ENCODE data around the gene KRT5. TPM values are rescaled to one million over a fixed set of nuclear protein-coding genes. Genes with fewer than 3 reads are reported as not detected.
A peak's percentile ranks its signal among the peaks of the same experiment; 100 is the strongest.
"Not testable (repeated sequence)": the region's sequence is repeated elsewhere in the genome, so short reads cannot be mapped to it uniquely, and the experiment has no call there.

KRT5 gene
- total RNA-seq, 1 experiment from 2014 or later: not detected

- no peak for DNase-seq (ENCODE audit: low read depth)
These were observed 977 bp upstream of the KRT5 start for GRCh38 chr12:52521175-52521567.

GRCh38 chr12:52519387-52519703 lies 849 bp downstream of the KRT5 start:
- no peak for DNase-seq (ENCODE audit: low read depth)

- no peak for DNase-seq (ENCODE audit: low read depth)
These were observed 1.4 kb downstream of the KRT5 start for GRCh38 chr12:52518574-52519386.

GRCh38 chr12:52517888-52518287 lies 2.3 kb downstream of the KRT5 start:
- DNase-seq (ENCODE audit: low read depth): no peak

GRCh38 chr12:52517005-52517835 lies 3.0 kb downstream of the KRT5 start:
- DNase-seq (ENCODE audit: low read depth): no peak

- no peak for DNase-seq (ENCODE audit: low read depth)
These were observed 4.0 kb downstream of the KRT5 start for GRCh38 chr12:52515927-52516831.

GRCh38 chr12:52515319-52515646 lies 4.9 kb downstream of the KRT5 start:
- no peak for DNase-seq (ENCODE audit: low read depth)

- no peak for DNase-seq (ENCODE audit: low read depth)
These were observed 5.5 kb downstream of the KRT5 start for GRCh38 chr12:52514471-52515318.

- DNase-seq (ENCODE audit: low read depth): no peak
These were observed 6.5 kb downstream of the KRT5 start for GRCh38 chr12:52513736-52514135.

GRCh38 chr12:52508211-52508610 lies 12.0 kb downstream of the KRT5 start:
- no peak for DNase-seq (ENCODE audit: low read depth)

GRCh38 chr12:52506858-52507715 lies 13.1 kb downstream of the KRT5 start:
- peak; percentile 43 for DNase-seq (ENCODE audit: low read depth)

- no peak for DNase-seq (ENCODE audit: low read depth)
These were observed 17.3 kb downstream of the KRT5 start for GRCh38 chr12:52502877-52503276.

GRCh38 chr12:52501490-52501889 lies 18.7 kb downstream of the KRT5 start:
- no peak for DNase-seq (ENCODE audit: low read depth)

- DNase-seq (ENCODE audit: low read depth): not testable (repeated sequence)
These were observed 19.6 kb downstream of the KRT5 start for GRCh38 chr12:52500574-52500973.

GRCh38 chr12:52499806-52500560 lies 20.2 kb downstream of the KRT5 start:
- no peak for DNase-seq (ENCODE audit: low read depth)

- DNase-seq (ENCODE audit: low read depth): no peak
These were observed 21.2 kb downstream of the KRT5 start for GRCh38 chr12:52498946-52499345.

- DNase-seq (ENCODE audit: low read depth): no peak
These were observed 22.2 kb downstream of the KRT5 start for GRCh38 chr12:52497975-52498374.

- peak; percentile 46 for DNase-seq (ENCODE audit: low read depth)
These were observed 23.6 kb downstream of the KRT5 start for GRCh38 chr12:52496590-52497071.

GRCh38 chr12:52496054-52496453 lies 24.1 kb downstream of the KRT5 start:
- no peak for DNase-seq (ENCODE audit: low read depth)
